Nephron progenitor cell (in vitro differentiated cells): ENCODE data around the gene KCTD14.

Source experiments
- DNase-seq: peaks from one replicate; pipeline ENCODE4 v3.0.0; 2021
- H3K27ac Mint-ChIP-seq: 2 replicates; pipeline ENCODE4 v1.8.0; 2021; ENCODE audit warnings: mild to moderate bottlenecking, moderate library complexity, mixed read lengths
- H3K27me3 Mint-ChIP-seq: 2 replicates; pipeline ENCODE4 v1.8.0; 2021; ENCODE audit warnings: mild to moderate bottlenecking, low read depth, mixed read lengths; ENCODE audit not compliant: poor library complexity
- H3K36me3 Mint-ChIP-seq: 2 replicates; pipeline ENCODE4 v1.8.0; 2021; ENCODE audit warnings: low read depth, mixed read lengths
- H3K4me1 Mint-ChIP-seq: 2 replicates; pipeline ENCODE4 v1.8.0; 2021; ENCODE audit warnings: mixed read lengths
- H3K4me3 Mint-ChIP-seq: 2 replicates; pipeline ENCODE4 v1.8.0; 2021; ENCODE audit warnings: mild to moderate bottlenecking, moderate library complexity, mixed read lengths
- H3K9me3 Mint-ChIP-seq: 2 replicates; pipeline ENCODE4 v1.8.0; 2021; ENCODE audit warnings: mild to moderate bottlenecking, moderate library complexity, mixed read lengths
- TF ChIP-seq, protein P1 (sequence below): fragments of 200-600 bp; sonication (generic); IDR thresholded peaks from 2 replicates; pipeline ENCODE4 v1.5.0; 2021; ENCODE audit warnings: antibody characterized with exemption

Gene KCTD14

DNA sequence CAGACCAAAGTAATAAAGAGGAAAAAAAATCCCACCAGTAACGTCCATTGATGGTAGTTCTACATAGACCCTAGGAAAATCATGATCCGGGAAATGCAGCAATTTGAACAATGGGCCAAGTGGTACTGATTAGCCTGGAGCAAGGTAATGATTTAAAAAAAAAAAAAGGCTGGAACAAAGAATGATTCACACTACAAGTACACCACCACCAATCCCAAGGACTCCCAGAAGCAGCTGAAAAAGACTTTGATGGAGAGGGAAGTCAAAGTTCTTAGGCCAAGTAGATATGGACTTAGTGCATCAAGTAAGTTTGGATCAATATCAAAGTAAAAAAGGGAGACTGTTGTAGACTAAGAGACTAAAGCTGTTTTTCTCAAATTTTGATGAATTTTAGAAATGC, 11.8 kb downstream of the KCTD14 start:
- no peak for DNase-seq
- Mint-ChIP-seq H3K4me1 (peaks cover 12% of the 10 kb centered on the region), H3K4me3 (no peak overlapping the region), H3K9me3 (no peaks in the 10 kb centered on the region), H3K27me3 (peaks cover 11% of the 10 kb centered on the region), H3K36me3 (peaks cover 15% of the 10 kb centered on the region), H3K27ac (no peak overlapping the region)
- TF ChIP-seq, protein P1, sequence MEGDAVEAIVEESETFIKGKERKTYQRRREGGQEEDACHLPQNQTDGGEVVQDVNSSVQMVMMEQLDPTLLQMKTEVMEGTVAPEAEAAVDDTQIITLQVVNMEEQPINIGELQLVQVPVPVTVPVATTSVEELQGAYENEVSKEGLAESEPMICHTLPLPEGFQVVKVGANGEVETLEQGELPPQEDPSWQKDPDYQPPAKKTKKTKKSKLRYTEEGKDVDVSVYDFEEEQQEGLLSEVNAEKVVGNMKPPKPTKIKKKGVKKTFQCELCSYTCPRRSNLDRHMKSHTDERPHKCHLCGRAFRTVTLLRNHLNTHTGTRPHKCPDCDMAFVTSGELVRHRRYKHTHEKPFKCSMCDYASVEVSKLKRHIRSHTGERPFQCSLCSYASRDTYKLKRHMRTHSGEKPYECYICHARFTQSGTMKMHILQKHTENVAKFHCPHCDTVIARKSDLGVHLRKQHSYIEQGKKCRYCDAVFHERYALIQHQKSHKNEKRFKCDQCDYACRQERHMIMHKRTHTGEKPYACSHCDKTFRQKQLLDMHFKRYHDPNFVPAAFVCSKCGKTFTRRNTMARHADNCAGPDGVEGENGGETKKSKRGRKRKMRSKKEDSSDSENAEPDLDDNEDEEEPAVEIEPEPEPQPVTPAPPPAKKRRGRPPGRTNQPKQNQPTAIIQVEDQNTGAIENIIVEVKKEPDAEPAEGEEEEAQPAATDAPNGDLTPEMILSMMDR = no peak

DNA sequence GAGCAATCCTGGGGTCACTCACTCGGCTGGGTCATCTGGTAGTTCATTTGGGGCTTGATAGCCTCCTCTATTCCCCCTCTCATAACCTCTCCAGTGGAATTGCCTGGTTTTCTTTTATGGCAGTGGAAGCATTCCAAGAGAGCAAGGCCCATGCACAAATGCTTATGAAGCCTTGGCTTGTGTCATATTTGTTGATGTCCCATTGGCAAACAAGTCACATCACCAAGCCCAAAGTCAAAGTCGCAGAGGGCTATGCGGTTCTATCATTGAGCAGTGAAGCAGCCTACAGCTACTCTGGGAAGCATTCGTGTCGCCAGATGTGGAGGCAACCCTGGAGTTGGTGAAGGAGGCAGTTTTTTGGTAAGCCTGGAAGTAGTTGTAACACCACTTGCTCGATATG, 12.3 kb downstream of the KCTD14 start:
- Mint-ChIP-seq H3K27me3 (peaks cover 17% of the 10 kb centered on the region), H3K9me3 (no peaks in the 10 kb centered on the region), H3K36me3 (peaks cover 9% of the 10 kb centered on the region), H3K4me1 (peaks cover 12% of the 10 kb centered on the region), H3K27ac (no peak overlapping the region), H3K4me3 (no peak overlapping the region)
- no peak for DNase-seq
- TF ChIP-seq, protein P1 = no peak

DNA sequence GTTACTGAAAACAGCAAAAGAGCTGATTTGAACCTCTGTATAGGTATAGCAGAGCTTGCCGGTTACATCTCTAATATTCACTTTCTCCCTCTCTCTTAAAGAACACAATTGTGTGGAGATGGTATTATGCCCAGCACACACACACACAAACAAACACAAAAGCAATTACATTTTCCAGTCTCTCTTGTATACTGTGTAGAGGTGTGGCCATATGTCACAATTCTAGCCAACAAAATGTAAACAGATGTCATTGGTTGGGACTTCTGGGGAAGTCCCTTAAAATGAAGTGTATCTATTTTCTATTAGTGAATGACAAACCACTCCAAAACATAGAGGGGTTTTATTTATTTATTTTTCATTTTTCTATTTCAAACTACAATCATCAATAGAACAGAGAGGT, 12.8 kb downstream of the KCTD14 start:
- H3K9me3 Mint-ChIP-seq = no peaks in the 10 kb centered on the region
- no peak overlapping the region for H3K4me3 Mint-ChIP-seq
- H3K27me3 Mint-ChIP-seq = peaks cover 21% of the 10 kb centered on the region
- peaks cover 5% of the 10 kb centered on the region for H3K36me3 Mint-ChIP-seq
- no peak for DNase-seq
- peaks cover 12% of the 10 kb centered on the region for H3K4me1 Mint-ChIP-seq
- no peak overlapping the region for H3K27ac Mint-ChIP-seq
- TF ChIP-seq, protein P1 = no peak

DNA sequence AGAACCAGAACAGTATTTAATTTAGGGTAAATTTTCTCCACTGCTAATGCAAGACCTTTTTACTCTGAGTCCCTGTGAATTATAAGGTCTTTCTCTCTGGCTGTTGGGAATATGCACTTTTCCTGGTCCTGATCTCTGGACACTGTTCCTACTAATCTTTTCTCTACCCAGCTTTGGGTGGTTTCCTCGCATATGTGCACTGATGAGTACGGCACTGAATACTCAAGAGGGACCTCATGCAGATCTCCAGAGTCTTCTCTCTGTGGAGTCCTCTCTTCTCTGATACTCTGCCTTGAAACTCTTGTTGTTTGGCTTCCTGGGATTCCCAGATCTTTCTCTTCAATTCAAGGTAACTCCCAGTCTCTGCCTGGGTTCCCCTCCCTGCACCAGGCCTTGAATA, 14.0 kb downstream of the KCTD14 start:
- Mint-ChIP-seq H3K9me3 (no peaks in the 10 kb centered on the region), H3K4me1 (peaks cover 12% of the 10 kb centered on the region), H3K27ac (no peak overlapping the region), H3K36me3 (no peaks in the 10 kb centered on the region), H3K27me3 (peaks cover 28% of the 10 kb centered on the region), H3K4me3 (no peak overlapping the region)
- TF ChIP-seq, protein P1 = no peak
- DNase-seq = no peak

DNA sequence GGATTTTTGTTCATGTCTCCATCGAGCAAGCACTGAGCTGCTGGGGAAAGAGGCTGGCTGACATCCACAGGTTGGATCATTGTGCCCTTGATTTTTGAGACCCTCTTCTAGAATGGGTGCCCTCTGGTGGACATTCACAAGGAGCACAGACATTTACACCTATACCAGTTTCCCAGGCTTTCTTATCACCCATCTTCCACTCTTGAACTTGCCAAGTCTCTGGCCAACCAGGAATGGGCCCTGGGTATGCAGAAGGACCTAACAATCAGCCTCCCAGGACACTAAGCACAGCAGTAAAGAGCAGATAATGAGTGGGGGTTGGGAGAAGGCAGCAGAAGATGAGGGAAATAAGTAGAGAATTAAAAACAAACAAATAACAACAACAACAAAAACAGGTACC, 22.9 kb downstream of the KCTD14 start:
- DNase-seq = peak; percentile 44

DNA sequence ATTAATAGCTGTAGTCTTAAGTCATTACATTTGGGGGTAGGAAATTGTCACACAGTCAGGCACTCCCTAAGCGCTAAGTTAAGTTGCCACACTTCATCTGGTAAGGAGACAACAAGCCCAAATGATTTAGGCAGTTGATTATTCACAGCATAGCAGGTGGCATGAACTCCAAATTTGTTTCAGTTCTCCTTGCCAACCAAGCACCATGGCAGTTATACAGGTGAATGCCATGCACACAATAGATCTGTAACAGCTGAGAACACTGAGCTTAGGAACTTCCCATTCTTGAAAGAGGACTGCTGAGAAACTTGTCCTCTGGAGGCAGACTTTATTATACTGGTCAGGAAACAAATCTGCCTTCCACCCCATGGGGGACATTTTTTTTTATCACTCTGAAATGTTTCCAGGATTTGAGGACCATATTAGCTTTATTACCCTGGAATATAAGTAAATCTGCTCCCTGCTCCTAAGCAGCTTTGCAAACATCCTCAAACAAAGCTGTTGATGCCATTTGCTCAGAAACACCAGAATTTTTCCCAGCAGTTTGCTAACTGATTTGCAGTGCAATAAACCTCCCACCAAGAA, 23.5 kb downstream of the KCTD14 start:
- no peak overlapping the region for H3K4me3 Mint-ChIP-seq
- H3K4me1 Mint-ChIP-seq = peaks cover 12% of the 10 kb centered on the region
- H3K9me3 Mint-ChIP-seq = no peaks in the 10 kb centered on the region
- TF ChIP-seq, protein P1 = no peak
- no peak for DNase-seq
- H3K36me3 Mint-ChIP-seq = no peaks in the 10 kb centered on the region
- peaks cover 31% of the 10 kb centered on the region for H3K27me3 Mint-ChIP-seq
- H3K27ac Mint-ChIP-seq = no peak overlapping the region

More for the DNA sequence above, 22.9 kb downstream of the KCTD14 start:
- H3K4me3 Mint-ChIP-seq = no peak overlapping the region
- H3K4me1 Mint-ChIP-seq = peaks cover 9% of the 10 kb centered on the region
- no peaks in the 10 kb centered on the region for H3K9me3 Mint-ChIP-seq
- no peaks in the 10 kb centered on the region for H3K36me3 Mint-ChIP-seq
- H3K27me3 Mint-ChIP-seq = peaks cover 36% of the 10 kb centered on the region
- TF ChIP-seq, protein P1 = peak; percentile 60
- no peak overlapping the region for H3K27ac Mint-ChIP-seq
